Colon (tissue), 2 donors: Measurements from ENCODE around the gene ADIPOQ.
"Not testable (repeated sequence)": the region's sequence is repeated elsewhere in the genome, so short reads cannot be mapped to it uniquely, and the experiment has no call there.

ENCODE experiments used
- FAIRE-seq: peaks from 2 replicates; lab custom pipeline; 2012; peaks lifted over from hg19 to GRCh38; lab: Jason Lieb, UNC
- donor health status: control.
- donor health status: control.

Gene ADIPOQ

DNA sequence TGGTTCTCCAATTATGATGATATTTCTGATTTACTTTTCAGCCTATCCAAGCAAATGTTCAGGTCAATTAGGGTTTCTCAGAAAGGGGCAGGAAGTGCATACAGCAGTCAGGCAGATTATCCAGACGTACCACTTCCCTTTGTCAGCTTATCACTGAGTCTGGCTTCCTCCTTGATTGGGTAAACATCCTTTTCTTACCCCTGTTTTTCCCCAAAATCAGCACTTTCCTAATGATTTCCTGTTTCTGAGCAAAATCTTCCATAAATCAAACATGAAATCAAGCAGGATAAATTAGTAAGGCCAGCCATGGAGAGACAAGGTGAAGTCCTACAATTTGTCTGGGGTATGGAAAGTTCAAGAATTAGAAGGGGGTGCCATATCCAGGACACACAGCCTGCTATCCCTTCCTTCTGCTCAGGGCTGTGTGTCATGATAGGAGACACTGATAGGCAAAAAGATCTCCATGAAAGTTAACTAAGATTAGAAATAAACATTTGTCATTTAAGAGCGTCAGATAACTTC lies 29.0 kb downstream of the ADIPOQ start:
- no peak for FAIRE-seq

DNA sequence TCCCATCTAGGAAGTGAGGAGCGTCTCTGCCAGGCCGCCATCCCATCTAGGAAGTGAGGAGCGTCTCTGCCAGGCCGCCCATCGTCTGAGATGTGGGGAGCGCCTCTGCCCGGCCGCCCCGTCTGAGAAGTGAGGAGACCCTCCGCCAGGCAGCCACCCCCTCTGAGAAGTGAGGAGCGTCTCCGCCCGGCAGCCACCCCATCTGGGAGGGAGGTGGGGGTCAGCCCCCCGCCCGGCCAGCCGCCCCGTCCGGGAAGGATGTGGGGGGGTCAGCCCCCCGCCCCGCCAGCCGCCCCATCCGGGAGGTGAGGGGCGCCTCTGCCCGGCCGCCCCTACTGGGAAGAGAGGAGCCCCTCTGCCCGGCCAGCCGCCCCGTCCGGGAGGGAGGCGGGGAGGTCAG lies 31.3 kb downstream of the ADIPOQ start:
- not testable (repeated sequence) for FAIRE-seq

DNA sequence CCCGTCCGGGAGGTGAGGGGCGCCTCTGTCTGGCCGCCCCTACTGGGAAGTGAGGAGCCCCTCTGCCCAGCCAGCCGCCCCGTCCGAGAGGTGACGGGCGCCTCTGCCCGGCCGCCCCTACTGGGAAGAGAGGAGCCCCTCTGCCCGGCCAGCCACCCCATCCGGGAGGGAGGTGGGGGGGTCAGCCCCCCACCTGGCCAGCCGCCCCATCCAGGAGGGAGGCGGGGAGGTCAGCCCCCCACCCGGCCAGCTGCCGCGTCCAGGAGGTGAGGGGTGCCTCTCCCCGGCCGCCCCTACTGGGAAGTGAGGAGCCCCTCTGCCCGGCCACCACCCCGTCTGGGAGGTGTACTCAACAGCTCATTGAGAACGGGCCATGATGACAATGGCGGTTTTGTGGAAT lies 31.7 kb downstream of the ADIPOQ start:
- not testable (repeated sequence) for FAIRE-seq

DNA sequence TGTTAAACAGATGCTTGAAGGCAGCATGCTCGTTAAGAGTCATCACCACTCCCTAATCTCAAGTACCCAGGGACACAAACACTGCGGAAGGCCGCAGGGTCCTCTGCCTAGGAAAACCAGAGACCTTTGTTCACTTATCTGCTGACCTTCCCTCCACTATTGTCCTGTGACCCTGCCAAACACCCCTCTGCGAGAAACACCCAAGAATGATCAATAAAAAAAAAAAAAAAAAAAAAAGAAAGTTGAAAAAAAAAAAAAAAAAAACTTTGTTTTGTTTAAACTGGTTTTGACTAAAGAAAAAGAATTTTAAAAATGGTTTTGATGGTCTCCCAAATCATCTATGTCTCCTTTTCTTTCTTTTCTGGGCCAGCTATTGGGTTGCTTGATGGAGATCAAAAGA lies 32.3 kb downstream of the ADIPOQ start:
- FAIRE-seq: not testable (repeated sequence)

DNA sequence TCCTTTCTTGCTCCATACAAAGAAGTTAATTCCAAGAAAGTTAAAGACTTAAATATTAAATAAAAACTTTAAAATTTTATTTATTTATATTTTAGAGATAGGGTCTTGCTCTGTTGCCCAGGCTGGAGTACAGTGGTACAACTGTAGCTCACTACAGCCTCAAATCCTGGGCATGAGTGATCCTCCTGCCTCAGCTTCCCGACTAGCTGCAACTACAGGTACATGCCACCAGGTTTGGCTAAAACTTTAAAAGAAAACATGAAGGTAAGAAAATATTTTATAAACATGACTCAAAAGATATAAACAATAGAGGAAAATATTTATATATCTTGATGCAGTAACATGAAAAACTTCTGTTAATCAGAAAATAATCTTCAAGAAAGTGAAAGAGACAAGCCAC lies 33.2 kb downstream of the ADIPOQ start:
- FAIRE-seq: no peak

DNA sequence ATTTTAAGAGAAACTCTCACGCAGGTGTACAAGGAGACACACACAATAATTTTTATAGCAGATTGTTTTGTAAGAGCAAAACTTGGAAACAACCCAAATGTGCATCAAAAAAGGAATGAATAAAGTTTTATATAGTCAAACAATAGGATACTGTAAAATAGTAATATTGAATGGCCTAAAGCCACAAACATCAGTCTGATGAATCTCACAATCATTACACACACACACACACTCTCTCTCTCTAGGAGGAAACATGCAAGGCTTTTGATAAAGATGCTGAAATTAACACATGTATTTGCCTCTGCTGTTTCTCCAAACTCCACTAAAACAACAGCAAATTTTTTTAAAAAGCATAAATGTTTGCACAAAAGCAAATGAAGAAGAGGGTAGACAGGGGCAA lies 37.3 kb downstream of the ADIPOQ start:
- no peak for FAIRE-seq

DNA sequence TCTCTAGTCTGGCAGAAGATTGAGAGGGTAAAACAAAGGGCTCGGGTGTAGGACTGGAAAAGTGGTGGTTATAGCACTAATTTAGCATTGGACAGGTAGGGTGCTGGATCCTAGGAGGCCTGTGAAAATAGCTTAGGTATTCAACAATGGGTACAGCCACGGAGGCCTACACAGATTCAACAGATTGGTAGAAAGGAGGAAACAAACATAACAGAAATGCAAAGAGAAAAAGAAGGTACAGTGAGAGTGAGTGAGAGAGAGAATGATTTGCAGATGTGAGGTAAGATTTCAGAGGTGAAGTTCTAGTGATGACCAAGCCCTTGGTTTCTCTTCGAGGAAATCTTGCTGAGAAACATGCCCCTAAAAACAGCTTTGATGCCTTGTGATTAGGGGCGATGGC lies 37.9 kb downstream of the ADIPOQ start:
- no peak for FAIRE-seq

DNA sequence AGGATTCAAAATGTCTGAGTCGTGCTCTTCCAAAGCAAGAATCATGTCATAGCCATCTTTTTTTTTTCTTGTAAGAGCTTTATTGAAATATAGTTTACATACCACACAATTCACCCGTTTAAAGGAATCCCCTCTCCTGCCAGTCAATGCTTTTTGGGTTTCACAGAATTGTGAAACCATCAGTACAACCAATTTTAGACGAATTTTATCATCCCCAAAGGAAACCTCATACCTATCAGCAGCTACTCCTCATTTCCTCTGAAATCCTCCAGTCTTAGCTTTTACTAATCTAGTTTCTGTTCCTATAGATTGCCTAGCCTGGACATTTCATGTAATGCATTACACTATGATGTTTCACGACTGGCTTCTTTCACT lies 39.6 kb downstream of the ADIPOQ start:
- no peak for FAIRE-seq

DNA sequence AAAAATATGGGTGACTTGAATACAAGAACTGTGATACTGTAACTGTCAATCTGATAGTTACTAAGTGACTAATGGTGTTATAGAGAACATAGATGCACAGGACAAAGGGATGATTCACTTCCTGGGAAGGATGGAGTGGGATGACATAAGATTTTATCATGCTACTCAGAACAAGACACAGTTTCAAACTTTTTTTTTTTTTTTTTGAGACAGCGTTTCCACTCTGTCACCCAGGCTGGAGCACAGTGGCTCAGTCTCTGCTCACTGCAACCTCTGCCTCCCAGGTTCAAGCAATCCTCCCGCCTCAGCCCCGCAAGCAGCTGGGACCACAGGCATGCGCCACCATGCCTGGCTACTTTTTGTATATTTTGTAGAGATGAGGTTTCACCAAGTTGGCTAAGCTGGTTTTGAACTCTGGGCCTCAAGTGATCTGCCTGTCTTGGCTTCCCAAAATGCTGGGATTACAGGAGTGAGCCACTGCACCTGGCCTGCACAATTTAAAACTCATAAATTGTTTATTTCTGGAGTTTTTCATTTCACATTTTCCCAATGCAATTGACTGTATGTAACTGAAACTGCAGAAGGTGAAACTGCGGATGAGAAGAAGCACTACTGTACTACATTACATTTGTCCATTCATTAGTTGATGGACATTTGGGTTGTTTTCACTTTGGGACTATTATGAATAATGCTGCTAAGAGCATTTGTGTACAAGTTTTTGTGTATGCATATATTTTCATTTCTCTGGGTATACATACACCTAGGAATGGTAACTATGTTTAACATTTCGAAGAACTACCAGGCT lies 40.6 kb downstream of the ADIPOQ start:
- FAIRE-seq: no peak

DNA sequence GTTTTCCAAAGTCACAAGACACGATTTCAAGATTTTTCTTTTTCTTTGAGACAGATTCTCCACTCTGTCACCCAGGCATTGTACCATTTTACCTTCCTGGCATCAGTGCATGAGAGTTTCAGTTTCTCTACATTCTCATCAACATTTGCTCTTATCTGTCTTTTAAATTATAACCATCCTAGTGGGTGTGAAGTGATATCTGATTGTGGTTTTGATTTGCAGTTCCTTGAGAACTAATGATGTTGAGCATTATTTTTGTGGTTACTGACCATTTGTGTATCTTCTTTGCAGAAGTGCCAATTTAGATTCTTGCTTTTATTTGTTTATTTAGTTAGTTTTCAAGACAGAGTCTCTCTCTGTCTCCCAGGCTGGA lies 41.2 kb downstream of the ADIPOQ start:
- FAIRE-seq: no peak

DNA sequence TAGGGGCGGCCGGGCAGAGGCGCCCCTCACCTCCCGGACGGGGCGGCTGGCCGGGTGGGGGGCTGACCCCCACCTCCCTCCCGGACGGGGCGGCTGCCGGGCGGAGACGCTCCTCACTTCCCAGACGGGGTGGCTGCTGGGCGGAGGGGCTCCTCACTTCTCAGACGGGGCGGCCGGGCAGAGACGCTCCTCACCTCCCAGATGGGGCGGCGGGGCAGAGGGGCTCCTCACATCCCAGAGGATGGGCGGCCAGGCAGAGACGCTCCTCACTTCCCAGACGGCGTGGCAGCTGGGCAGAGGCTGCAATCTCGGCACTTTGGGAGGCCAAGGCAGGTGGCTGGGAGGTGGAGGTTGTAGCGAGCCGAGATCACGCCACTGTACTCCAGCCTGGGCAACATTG lies 42.4 kb downstream of the ADIPOQ start:
- not testable (repeated sequence) for FAIRE-seq

DNA sequence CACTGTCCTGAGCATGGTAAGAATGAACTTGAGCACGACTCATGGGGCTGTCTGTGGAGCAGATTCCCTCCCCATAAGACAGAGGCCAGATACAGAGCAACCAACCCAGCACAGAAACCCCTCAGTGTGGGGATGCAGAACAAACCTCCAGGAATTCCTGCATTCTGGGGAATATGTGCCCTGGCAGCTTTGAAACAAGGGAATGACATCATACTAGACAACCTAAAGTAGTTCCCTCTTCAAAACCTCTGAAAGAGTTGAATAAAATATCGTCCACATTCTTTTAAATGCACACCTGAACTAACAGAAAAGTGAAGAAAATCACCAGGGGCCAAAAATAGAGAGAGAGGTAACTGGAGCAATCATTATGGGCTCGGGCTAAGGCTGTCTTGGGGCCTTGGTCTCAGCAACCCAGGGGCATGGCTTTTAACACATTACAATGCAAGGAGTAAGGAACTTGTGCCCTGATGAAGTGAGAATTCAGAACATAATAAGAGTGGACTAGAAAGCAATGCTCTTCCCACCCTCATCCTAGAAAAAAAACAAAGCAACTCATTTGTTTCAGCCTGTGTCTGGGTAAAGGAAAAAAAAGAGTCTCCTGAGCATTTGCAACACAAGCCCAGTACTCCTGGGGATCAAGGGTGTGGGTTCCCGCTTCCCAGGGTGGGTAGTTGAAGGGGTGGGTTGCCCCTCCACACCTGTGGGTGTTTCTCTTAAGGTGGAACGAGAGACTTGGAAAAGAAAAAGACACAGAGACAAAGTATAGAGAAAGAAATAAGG lies 43.9 kb downstream of the ADIPOQ start:
- no peak for FAIRE-seq

DNA sequence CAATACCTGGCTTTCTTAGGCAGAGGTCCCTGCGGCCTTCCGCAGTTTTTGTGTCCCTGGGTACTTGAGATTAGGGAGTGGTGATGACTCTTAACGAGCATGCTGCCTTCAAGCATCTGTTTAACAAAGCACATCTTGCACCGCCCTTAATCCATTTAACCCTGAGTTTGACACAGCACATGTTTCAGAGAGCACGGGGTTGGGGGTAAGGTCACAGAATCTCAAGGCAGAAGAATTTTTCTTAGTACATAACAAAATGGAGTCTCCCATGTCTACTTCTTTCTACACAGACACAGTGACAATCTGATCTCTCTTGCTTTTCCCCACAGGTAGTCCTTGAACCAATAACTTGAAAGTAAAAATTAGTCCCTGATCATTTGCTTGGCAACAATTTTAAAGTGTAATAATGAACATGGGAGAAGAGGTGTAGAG lies 45.0 kb downstream of the ADIPOQ start:
- FAIRE-seq: not testable (repeated sequence)

DNA sequence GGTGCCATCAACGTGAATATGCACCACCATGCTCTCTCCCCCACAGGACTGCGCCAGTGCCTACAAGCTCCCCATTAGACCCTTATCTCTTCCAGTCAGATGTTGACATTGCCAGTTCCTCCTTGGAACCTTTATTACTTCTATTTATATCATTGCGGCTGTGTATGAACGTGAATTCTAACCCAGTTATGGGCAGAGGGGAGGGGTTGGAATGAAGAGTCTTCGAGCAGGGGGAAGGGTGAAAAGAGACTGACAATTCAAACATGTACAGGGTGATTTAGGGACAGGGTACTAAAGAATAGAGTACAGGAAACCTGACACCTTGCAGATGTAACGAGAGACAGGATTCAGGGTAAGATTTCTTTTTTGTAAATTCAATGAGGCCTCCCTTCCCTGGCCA lies 46.1 kb downstream of the ADIPOQ start:
- FAIRE-seq: no peak

DNA sequence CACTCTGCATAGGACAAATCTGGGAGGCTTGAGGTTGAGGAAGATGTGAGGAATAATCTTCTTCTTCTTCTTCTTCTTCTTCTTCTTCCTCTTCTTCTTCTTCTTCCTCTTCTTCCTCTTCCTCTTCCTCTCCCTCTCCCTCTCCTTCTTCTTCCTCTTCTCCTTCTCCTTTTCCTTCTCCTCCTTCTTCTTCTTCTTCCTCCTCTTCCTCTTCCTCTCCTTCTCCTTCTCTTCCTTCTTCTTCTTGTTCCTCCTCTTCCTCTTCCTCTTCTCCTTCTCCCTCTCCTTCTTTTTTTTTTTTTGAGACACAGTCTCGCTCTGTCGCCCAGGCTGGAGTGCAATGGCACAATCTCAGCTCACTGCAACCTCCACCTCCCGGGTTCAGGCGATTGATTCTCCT lies 47.2 kb downstream of the ADIPOQ start:
- not testable (repeated sequence) for FAIRE-seq

DNA sequence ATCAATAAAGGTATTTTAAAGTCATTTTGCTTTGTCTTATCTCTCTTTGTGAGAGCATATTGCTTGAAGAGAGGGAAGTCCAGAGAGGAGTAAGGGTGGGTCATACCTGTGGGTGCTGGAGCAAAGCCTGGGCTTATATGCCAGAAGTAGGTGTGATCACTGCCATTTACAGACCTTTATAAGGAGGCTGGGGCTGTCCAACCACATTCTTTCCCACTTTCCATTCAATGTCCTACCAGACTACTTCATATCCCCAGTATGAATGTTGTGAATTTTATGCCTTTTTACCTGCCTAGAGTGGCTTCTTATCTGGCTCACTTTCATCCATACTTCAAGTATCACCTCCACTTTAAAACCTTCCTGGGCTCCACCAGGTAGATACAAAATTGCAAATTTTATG lies 48.4 kb downstream of the ADIPOQ start:
- FAIRE-seq: no peak

DNA sequence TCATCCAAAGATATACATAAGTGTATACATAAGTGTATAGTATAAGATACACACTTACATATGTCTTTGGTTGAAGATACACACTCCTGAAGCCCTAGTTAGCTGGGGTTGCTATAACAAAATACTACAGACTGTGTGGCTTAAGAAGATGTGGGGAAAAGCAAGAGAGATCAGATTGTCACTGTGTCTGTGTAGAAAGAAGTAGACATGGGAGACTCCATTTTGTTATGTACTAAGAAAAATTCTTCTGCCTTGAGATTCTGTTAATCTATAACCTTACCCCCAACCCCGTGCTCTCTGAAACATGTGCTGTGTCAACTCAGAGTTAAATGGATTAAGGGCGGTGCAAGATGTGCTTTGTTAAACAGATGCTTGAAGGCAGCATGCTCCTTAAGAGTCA lies 50.6 kb downstream of the ADIPOQ start:
- FAIRE-seq: not testable (repeated sequence)

DNA sequence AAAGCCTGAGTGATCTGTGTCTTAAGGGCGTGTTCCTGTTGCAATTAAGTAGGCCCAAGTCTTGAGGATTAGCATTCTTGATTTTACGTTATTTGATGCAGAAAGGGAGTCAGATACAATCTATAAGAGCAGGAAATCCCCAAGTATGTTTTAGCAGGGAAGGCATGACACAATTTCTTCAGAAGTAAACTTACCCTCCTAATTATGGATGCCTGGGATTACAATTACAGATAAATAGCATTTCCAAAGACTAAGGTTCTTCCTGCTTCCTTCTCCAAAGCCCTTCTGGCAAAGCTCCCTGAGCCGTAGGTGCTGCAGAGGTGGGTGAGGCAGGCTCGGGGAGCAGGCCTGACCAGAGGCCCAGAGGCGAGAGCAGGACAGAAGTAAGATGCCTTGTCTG lies 52.9 kb downstream of the ADIPOQ start:
- FAIRE-seq: no peak

DNA sequence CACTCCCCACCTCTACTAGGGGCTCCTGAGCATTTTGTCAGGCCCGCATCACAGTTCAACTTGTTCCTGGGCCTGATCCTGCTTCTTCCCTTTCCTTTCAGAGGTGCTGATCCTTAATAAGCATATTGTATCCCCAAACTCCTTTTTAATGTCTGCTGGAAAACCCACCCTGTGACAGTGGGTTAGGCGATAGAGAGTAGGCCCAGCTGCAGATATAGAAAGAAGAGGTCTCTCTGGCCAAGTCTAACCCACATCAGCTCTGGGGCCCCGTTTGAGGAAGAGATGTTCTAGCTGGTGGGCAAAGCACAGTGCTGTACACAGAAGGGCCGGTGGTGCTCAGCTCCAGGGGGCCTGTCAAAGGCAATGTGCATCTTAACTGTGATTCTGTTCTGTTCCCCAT lies 53.5 kb downstream of the ADIPOQ start:
- FAIRE-seq: no peak

DNA sequence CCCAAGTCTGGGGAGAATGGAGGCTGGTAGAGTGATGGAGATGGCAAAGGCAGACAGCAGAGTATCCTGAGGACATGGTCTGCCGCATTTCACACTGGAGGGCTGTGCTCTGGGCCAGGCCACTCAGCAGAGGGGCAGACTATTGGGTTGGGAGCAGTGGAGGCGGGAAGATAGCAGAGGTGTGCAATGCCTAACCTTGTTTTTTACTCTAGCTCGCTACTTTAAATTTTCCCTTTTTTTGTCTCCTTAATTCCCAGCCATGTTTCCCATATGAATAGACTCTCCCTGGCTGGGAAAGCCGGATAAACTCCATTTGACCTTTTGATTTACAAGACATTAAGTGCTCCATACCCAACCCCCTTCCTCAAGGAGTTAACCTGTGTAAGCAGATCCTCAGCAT lies 54.4 kb downstream of the ADIPOQ start:
- no peak for FAIRE-seq

DNA sequence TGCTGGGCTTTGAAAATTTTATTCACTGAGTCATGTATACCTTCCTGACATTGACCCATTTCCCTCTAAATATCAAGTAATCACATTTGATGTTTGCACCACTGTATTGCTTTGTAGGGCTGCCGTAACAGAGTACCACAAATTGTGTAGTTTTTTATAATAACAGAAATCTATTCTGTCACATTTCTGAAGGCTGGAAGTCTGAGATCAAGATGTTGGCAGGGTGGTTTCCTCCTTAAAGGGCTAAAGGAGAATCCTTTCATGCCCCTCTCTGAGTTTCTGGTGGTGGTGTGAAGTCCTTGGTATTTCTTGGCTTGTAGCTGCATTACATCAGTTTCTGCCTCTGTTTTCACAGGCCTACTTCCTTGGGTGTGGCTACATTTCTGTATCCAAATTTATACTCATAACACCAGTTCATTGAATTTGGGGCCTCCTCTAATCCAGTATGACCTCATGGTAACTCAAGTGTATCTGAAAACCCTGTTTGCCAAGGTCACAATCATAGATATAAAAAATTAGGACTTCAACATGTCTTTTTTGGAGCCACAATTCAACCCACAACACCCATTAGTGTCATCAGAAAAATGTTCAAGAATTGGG lies 58.7 kb downstream of the ADIPOQ start:
- no peak for FAIRE-seq

DNA sequence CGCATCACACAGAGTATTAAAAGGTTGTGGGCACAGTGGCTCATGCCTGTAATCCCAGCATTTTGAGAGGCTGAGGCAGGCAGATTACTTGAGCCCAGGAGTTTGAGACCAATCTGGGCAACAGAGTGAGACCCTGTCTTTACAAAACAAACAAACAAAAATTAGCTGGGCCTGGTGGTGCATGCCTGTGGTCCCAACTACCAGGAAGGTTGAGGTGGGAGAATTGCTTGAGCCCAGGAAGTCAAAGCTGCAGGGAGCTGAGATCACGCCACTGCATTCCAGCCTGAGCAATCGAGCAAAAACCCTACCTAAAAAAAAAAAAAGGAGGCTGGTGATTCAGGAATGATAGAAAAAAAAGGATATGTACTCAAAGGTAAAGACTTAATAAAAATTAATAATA lies 59.6 kb downstream of the ADIPOQ start:
- no peak for FAIRE-seq

DNA sequence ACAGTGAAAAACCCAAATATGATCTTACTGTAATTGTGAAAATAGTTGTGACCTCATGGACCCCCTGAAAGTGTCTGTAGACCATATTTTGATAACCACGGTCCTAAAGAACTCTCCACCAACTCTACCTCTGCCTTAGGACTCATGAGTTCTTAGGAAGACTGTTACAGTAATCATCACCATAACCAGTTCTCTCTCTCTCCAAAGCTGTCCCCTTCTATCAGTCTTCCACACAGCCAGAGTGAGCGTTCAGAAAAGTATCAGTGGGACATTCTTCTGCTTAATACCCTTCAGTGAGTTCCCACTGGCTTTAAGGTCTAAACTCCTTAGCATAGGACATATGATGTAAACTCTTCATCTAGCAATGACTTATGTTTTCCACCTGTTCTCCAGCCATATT lies 60.2 kb downstream of the ADIPOQ start:
- FAIRE-seq: no peak
